H1 (cell line): ENCODE results near the gene SCN8A. TPM values are rescaled to one million over a fixed set of nuclear protein-coding genes. Genes with fewer than 3 reads are reported as not detected.
"Not testable (repeated sequence)": the region's sequence is repeated elsewhere in the genome, so short reads cannot be mapped to it uniquely, and the experiment has no call there.

Source experiments
- CTCF ChIA-PET: fragments of 300-600 bp; sonication (Branson Sonifier 250); formaldehyde crosslinking; loops from one replicate; lab custom pipeline; 2021; ENCODE audit not compliant: partially characterized antibody; lab: Charles Lee
- POLR2A ChIA-PET: fragments of 300-600 bp; sonication (Branson Sonifier 250); formaldehyde crosslinking; loops from one replicate; lab custom pipeline; 2021; ENCODE audit warnings: inconsistent platforms; ENCODE audit not compliant: partially characterized antibody; lab: Charles Lee
- DNase-seq, 2 experiments: peaks; one replicate each; pipeline versions ENCODE4 v3.0.0 to v3.0.0-alpha.2; 2010 to 2022; ENCODE audit warnings: low spot score in 2 of 2, low read depth in 1 of 2, mixed read lengths in 1 of 2
- FAIRE-seq: peaks from 2 replicates; lab custom pipeline; 2011; peaks lifted over from hg19 to GRCh38; lab: Jason Lieb, UNC
- H2AFZ ChIP-seq: 2 replicates; pipeline ENCODE4 v1.8.1; 2012; ENCODE audit warnings: low read length, inconsistent platforms
- H2AK5ac ChIP-seq: 2 replicates; pipeline ENCODE4 v1.6.1; 2013; ENCODE audit warnings: low read depth, low read length
- H2BK120ac ChIP-seq: replicated peaks from 2 replicates; pipeline ENCODE3; 2013; ENCODE audit warnings: low read depth, low read length, inconsistent platforms
- H2BK12ac ChIP-seq: 2 replicates; pipeline ENCODE4 v1.6.1; 2013; ENCODE audit warnings: low read depth, low read length
- H2BK15ac ChIP-seq: 2 replicates; pipeline ENCODE4 v1.6.1; 2013; ENCODE audit warnings: low read length
- H2BK20ac ChIP-seq: 2 replicates; pipeline ENCODE4 v1.6.1; 2013; ENCODE audit warnings: low read length
- H2BK5ac ChIP-seq: 2 replicates; pipeline ENCODE4 v1.6.1; 2013; ENCODE audit warnings: low read depth, low read length
- H3K14ac ChIP-seq: 2 replicates; pipeline ENCODE4 v1.6.1; 2013; ENCODE audit warnings: inconsistent platforms; ENCODE audit not compliant: insufficient read length
- H3K18ac ChIP-seq: 2 replicates; pipeline ENCODE4 v1.6.1; 2013; ENCODE audit warnings: low read length; ENCODE audit errors: extremely low read depth
- H3K23ac ChIP-seq: 2 replicates; pipeline ENCODE4 v1.6.1; 2013; ENCODE audit warnings: inconsistent platforms; ENCODE audit not compliant: insufficient read length
- H3K23me2 ChIP-seq: 2 replicates; pipeline ENCODE4 v1.6.1; 2013; ENCODE audit warnings: low read depth, low read length
- H3K27ac ChIP-seq: 2 replicates; pipeline ENCODE4 v1.6.1; 2011; ENCODE audit warnings: low read depth, low read length, inconsistent platforms
- H3K27me3 ChIP-seq, 4 experiments: replicated peaks in 1 of 4; 1 replicate in 1 of 4; 2 replicates in 3 of 4; pipeline versions ENCODE4 v1.6.1 to v1.8.1; 2011 to 2013; ENCODE audit warnings: low read length in 3 of 4, mild to moderate bottlenecking in 3 of 4, inconsistent platforms in 2 of 4, mixed read lengths in 2 of 4, moderate library complexity in 1 of 4; ENCODE audit not compliant: control insufficient read depth in 3 of 4, insufficient read depth in 3 of 4; ENCODE audit errors: extremely low read depth in 1 of 4
- H3K36me3 ChIP-seq, 4 experiments: 2 replicates each; pipeline versions ENCODE4 v1.6.1 to v1.8.1; 2011 to 2013; ENCODE audit warnings: mild to moderate bottlenecking in 4 of 4, low read length in 3 of 4, moderate library complexity in 2 of 4, control low read depth in 1 of 4, inconsistent platforms in 1 of 4; ENCODE audit not compliant: insufficient read depth in 4 of 4, control insufficient read depth in 2 of 4
- H3K4ac ChIP-seq: replicated peaks from 2 replicates; pipeline ENCODE3; 2013; ENCODE audit warnings: low read length, low read depth, mixed read lengths, inconsistent platforms; ENCODE audit not compliant: insufficient read length
- H3K4me1 ChIP-seq, 4 experiments: replicated peaks in 1 of 4; 1 replicate in 1 of 4; 2 replicates in 3 of 4; pipeline versions ENCODE4 v1.6.1 to v1.8.1; 2011 to 2013; ENCODE audit warnings: low read length in 3 of 4, inconsistent platforms in 2 of 4, mixed read lengths in 1 of 4; ENCODE audit not compliant: insufficient read depth in 4 of 4, control insufficient read depth in 3 of 4
- H3K4me2 ChIP-seq, 2 experiments: 2 replicates each; pipeline versions ENCODE4 v1.6.1 to v1.8.1; 2011 to 2013; ENCODE audit warnings: low read depth in 2 of 2, low read length in 2 of 2, control low read depth in 1 of 2, inconsistent platforms in 1 of 2, mild to moderate bottlenecking in 1 of 2; ENCODE audit not compliant: insufficient read depth in 1 of 2
- H3K4me3 ChIP-seq, 4 experiments: fragments of 200-600, 300-600 bp in 1 of 4; sonication (generic), shearing (Covaris generic), sonication (Bioruptor Twin) in 1 of 4; 2 replicates each; pipeline versions ENCODE4 v1.5.1 to v1.8.1; 2011 to 2016; ENCODE audit warnings: low read length in 4 of 4, low read depth in 3 of 4, control low read depth in 2 of 4, inconsistent platforms in 2 of 4, mild to moderate bottlenecking in 2 of 4, mixed read lengths in 1 of 4, moderate library complexity in 1 of 4; ENCODE audit not compliant: insufficient read depth in 2 of 4; ENCODE audit errors: extremely low read depth in 1 of 4
- H3K56ac ChIP-seq: replicated peaks from 2 replicates; pipeline ENCODE3; 2013; ENCODE audit warnings: low read depth, mild to moderate bottlenecking, mixed read lengths, low read length, inconsistent platforms; ENCODE audit not compliant: insufficient read length
- H3K79me1 ChIP-seq: 2 replicates; pipeline ENCODE4 v1.6.1; 2013; ENCODE audit warnings: low read depth, low read length, control low read depth
- H3K79me2 ChIP-seq, 2 experiments: 2 replicates each; pipeline versions ENCODE4 v1.6.1 to v1.8.1; 2012 to 2013; ENCODE audit warnings: low read length in 2 of 2, mild to moderate bottlenecking in 2 of 2, inconsistent platforms in 1 of 2; ENCODE audit not compliant: insufficient read depth in 2 of 2, control insufficient read depth in 1 of 2
- H3K9ac ChIP-seq, 4 experiments: replicated peaks in 1 of 4; 1 replicate in 1 of 4; 2 replicates in 3 of 4; pipeline versions ENCODE4 v1.6.1 to v1.8.1; 2011 to 2013; ENCODE audit warnings: low read depth in 3 of 4, low read length in 3 of 4, control low read depth in 2 of 4, mild to moderate bottlenecking in 2 of 4, moderate library complexity in 2 of 4, inconsistent platforms in 1 of 4; ENCODE audit errors: extremely low read depth in 1 of 4
- H3K9me3 ChIP-seq, 2 experiments: 2 replicates each; pipeline versions ENCODE4 v1.6.1 to v1.8.1; 2012 to 2013; ENCODE audit warnings: mild to moderate bottlenecking in 2 of 2, moderate library complexity in 2 of 2, control low read depth in 1 of 2, inconsistent platforms in 1 of 2, low read depth in 1 of 2, low read length in 1 of 2, mixed read lengths in 1 of 2; ENCODE audit not compliant: insufficient read depth in 2 of 2
- H4K20me1 ChIP-seq, 2 experiments: replicated peaks in 1 of 2; 2 replicates each; pipeline versions ENCODE3 to v1.8.1; 2011 to 2013; ENCODE audit warnings: inconsistent platforms in 2 of 2, low read length in 2 of 2, mild to moderate bottlenecking in 1 of 2; ENCODE audit not compliant: insufficient read depth in 2 of 2, control insufficient read depth in 1 of 2
- H4K5ac ChIP-seq: 2 replicates; pipeline ENCODE4 v1.6.1; 2013; ENCODE audit warnings: low read length, low read depth, mixed read lengths, inconsistent platforms; ENCODE audit not compliant: insufficient read length
- H4K8ac ChIP-seq: 2 replicates; pipeline ENCODE4 v1.8.0; 2013; ENCODE audit warnings: mild to moderate bottlenecking, moderate library complexity, low read length, inconsistent platforms; ENCODE audit not compliant: insufficient read depth; ENCODE audit errors: extremely low read depth
- H4K91ac ChIP-seq: replicated peaks from 2 replicates; pipeline ENCODE3; 2013; ENCODE audit warnings: low read length, mixed read lengths, inconsistent platforms; ENCODE audit not compliant: insufficient read length
- WGBS, 2 experiments: shearing (Covaris generic) in 1 of 2; methylation state at CpG; one replicate each; pipeline versions ENCODE4 v1.1.6 to v1.1.7; 2013 to 2015; ENCODE audit warnings: low lambda C conversion rate in 2 of 2, mixed read lengths in 2 of 2, inconsistent platforms in 1 of 2, low coverage in 1 of 2, missing lambda C conversion rate in 1 of 2; ENCODE audit not compliant: insufficient replicate concordance in 2 of 2, insufficient coverage in 1 of 2, insufficient read length in 1 of 2; ENCODE audit errors: extremely low coverage in 1 of 2, missing lambda C conversion rate in 1 of 2; 5-methylcytosine and 5-hydroxymethylcytosine counted together
- polyA plus RNA-seq, 7 experiments: library from polyadenylated mRNA; depleted of rRNA in 3 of 7; stranded (reverse) in 5 of 7; unstranded in 2 of 7; fragments of >200 nt in 5 of 7; fragments of 200-250 nt in 2 of 7; gene quantifications; 1 replicate in 5 of 7; 2 replicates in 1 of 7; 4 replicates in 1 of 7; pipeline versions ENCODE4 v1.2.1 to v1.2.3, GENCODE V29; 2011 to 2013; ENCODE audit warnings: missing spikeins in 2 of 7, mixed read lengths in 2 of 7
- total RNA-seq: library from RNA; stranded (reverse); fragmentation: NEBNext Ultra II Directional; extraction: Animal tissue kit (Norgen Biotek cat#: 25700); gene quantifications from 2 replicates; pipeline ENCODE4 v1.2.1, GENCODE V29; 2021

Gene SCN8A
- total and polyA plus RNA-seq, 2 of the 8 experiments (the other 6 are each of a cell fraction or from before 2014, with no cell fraction given), result 6.3 to 10.7 TPM

GRCh38 chr12:51607197-51607596 lies 16.2 kb downstream of the SCN8A start:
- H3K4ac ChIP-seq, H2AFZ ChIP-seq, H2BK20ac ChIP-seq, H3K23ac ChIP-seq, H2BK12ac ChIP-seq, H4K91ac ChIP-seq, H3K36me3 ChIP-seq, H3K27ac ChIP-seq, H3K4me2 ChIP-seq, H3K4me3 ChIP-seq, H3K27me3 ChIP-seq, H4K8ac ChIP-seq, H3K4me1 ChIP-seq, H3K79me1 ChIP-seq, FAIRE-seq, DNase-seq, H3K9me3 ChIP-seq, H3K14ac ChIP-seq, H2BK5ac ChIP-seq, H3K18ac ChIP-seq, H4K20me1 ChIP-seq, H2BK120ac ChIP-seq, H3K9ac ChIP-seq, H3K23me2 ChIP-seq, POLR2A ChIA-PET, H2AK5ac ChIP-seq, H2BK15ac ChIP-seq, H3K56ac ChIP-seq, H4K5ac ChIP-seq: not testable (repeated sequence)
- peaks cover 0 to 65% of the 10 kb centered on the region in 2 experiments; a peak in 3 of 4 replicates for H3K79me2 ChIP-seq
- 85% methylated on average over 2 of the region's 2 CpGs; no CpG with 5 or more reads in 1 of the 2 experiments for WGBS, 2 experiments
- CTCF ChIA-PET, result interaction anchor here (1.0 kb wide), 1 partner anchor 186 kb away, joined by 3 read pairs; no protein-coding TSS in a partner anchor
